D341Med (cell line): ENCODE data around the gene RPL7A.
"Not testable (repeated sequence)": the region's sequence is repeated elsewhere in the genome, so short reads cannot be mapped to it uniquely, and the experiment has no call there.

ENCODE experiments used
- DNase-seq: peaks from one replicate; pipeline ENCODE4 v3.0.0; 2012; ENCODE audit warnings: low spot score

The RPL7A gene

DNA sequence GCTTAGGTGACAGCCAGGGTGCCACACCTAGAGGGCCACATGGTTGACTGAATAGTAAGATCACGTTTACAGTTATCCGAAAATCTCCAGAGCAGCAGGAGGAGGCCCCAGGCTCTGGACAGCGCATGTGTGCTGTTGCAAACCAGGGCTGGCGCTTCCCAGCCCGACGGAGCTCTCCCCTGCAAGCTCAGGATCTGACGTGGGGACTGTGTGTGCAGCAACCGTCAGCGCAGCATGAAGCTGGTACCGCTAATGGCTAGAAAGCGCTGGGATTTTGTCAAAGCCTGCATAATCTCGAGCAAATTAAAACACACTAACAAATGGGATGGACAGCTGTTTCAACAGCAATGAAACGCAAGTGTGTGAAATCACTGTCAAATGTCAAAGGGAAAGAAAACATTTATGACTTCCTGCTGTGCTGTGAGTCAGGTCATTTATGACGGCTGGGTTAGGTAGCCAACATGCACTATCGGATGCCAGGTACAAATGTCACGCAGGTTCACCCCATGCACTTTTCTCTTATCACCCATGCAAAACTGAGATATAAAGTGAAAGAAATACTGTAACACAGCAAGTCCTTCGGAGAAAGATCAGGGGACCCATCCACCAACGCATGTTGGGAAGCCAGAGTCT lies 20.3 kb downstream of the RPL7A start:
- no peak for DNase-seq

DNA sequence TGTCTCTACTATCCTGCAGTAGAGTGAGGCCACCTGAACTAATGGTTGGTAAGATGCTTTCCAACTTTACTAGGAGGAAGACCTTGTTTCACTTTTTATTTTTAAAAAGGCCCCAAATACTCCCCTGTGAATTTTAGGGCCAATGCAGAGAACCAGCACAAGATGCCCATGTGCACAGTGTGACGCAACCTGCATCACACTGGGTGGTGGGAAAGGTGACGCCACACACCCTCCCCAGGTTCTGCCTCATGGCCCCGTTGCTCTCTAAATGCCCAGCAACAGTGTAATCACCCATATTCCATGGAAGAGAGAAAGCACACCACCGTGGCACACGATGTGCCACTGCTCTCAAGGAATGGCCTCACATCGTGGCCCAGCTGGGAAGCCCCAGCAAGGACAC lies 21.4 kb downstream of the RPL7A start:
- DNase-seq: no peak

DNA sequence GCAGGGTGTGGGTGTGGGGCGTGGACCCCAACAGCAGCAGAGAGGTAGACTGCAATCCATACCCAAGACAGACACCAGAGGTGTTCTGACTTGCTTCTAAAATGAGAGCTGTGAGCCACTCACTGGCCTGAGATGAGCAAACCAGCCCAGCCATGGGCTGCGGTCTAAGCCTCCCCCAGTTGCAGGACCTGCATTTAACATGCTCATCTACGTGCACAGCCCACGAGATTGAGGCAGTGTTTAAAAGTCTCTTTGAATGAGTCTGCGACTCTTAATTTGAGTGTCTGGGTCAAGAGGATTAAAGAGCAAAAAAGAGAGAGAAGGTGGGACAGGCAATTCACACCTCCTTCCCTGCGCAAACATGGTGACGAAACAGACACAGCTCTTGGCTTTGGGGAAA lies 21.9 kb downstream of the RPL7A start:
- no peak for DNase-seq

DNA sequence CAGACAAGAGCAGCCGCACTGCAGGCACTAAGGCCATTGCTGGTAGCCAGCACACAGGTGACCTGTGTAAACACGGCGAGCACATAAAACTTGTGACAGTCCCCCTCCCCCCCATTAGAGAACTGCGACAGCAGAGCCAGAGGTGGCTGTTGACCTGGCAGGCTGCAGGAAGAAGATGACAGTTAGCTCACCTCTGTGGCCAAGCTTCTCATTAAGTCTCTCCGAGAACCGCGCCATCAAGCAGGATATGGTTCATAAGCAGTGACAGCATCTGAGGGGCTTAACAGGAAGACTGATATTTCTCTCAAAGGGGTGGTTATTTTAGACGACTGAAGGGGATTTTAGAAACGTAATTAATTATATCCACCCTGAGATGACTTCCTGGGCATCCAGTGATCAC lies 22.7 kb downstream of the RPL7A start:
- no peak for DNase-seq

DNA sequence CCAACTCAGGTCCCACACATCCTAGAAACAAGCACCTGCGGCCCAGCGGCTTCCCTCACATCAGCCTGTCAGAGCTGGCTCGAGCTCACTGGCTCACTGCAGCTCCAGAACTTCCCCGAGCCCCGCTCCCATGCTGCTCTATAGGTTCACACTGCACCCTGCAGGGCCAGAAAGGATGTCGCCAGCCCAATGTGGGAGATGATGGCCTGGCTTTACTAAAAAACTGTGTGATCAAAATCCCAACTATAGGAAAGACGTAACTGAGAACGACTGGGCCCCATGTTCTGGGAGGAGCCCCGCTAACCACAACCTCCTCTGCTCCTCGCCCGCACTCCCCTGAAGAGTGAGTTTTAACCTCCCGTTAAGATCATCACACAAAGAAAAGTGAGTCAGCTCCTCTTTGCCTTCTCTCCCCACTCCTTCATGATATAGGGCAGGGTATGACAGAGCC lies 23.3 kb downstream of the RPL7A start:
- no peak for DNase-seq

DNA sequence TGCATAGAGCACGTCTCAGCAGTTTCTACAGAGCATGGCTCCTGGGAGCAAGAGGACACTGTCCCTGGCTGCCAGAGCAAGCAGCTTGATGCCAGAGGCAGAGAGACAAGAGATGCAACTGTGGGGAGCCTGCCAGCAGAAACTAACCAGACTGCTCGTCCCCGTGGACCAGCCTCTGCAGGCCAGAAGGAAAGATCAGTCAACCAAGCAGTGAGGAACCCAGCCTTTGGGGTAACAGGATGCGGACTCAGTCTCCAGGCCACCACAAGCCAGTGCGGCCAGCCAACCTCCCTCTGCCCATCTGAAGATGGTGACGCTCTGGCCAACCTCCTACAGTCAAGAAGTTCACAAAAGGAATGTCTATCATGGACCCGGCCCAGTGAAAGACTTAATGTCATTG lies 24.1 kb downstream of the RPL7A start:
- no peak for DNase-seq

DNA sequence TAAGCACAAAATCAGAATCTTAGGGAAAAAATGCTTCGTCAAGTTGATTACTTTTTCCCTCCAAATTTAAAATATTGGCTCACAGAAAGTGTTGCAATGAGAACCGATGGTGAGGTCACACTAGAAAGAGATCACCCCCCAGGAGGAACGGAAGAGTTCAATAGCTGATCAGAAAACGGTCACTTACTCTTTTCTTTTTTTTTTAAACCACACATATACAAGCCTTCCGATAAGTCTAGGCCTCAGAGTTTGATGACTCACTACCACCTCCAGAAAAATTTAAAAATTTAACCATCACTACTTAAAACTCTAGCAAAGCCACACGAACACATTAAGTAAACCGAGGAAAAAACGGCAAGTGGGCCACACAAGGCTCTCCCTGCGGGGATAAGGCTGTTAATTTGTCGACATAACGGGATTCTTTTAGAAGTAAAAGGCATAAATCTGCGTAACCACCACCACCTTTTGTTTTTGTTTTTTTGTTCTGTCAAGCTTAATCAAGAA lies 26.6 kb downstream of the RPL7A start:
- no peak for DNase-seq

DNA sequence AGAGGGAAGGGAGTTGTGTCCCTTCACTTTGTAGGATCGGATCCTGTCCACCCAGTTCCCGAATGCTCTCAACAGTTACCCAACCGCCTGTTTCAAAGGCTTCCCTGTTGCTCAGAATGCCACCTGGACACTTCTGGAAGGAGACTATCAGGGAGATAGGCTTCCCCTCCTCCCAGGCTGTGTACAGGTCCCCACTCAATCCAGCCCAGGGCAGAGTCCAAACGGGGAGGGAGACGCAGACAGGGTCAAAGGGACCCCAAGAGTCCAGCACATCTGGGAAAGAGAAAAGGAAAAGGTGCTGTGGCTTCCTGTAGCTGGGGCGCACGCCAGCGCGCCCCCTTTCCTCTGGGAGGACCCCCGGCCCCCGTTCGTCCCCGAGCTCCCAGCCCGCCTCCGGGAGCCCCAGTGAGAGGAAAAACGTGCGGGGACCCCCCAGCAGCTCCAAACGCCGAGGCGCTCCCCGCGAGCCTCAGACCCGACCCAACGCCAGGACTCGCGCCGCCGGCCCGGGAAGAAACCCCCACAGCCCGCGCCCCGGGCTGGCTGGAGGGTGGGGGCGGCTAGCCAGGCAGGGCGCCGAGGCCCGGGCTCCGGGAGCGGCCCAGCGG lies 27.2 kb downstream of the RPL7A start:
- peak; percentile 53 for DNase-seq

DNA sequence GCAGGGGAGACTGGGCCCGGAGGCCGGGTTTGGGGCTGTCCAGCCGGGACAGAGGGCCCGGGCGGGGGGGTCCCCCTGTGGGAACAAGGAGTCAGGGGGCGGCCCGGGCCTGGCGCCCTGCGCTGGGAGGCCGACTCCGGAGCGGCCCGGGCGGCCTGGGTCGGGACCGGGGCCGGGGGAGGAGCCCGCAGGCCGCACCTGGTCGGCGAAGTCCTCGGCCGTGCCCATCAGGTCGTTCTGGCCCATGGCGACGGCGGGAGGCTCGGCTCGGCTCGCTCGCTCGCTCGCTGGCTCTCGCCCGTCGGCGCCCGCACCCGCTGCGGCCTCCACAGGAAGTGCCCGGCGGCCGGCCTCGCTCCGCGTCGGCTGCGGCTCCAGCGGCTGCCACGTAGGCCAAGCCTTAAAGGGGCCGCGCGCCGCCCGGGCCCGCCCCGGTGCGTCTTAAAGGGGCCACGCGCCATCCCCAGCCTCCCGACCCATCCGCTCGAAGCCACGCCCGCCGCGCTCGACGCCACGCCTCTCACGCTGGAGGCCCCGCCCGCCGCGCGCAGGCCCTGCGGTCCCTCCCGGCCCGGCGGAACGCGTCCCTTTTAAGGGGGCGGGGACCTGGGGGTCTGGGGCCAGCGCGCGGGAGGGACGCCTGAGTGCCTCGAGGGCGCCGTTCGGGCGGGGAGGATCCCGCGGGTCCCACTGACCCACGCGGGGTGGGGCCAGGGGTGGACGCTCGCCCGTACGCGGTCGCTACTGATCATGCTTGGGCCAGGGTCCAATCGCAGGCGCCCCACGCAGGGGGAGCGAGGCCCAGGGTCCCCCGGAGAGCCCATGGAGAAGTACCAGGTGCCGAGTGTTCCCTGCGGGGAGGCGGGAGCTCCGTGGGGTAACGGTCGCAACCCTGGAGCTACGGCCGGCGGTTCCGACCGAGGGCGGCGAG lies 28.0 kb downstream of the RPL7A start, which contains the start of the genes STKLD1 and SURF4:
Gene STKLD1, plus strand, starts transcription at position 643 of the 931 bp plus-strand sequence. Its CDS starts 108 bp downstream, at position 751.
Gene SURF4, minus strand, starts transcription at position 337 of the 931 bp plus-strand sequence. Its CDS starts 91 bp downstream, at position 246.
- DNase-seq: peak; percentile 99

DNA sequence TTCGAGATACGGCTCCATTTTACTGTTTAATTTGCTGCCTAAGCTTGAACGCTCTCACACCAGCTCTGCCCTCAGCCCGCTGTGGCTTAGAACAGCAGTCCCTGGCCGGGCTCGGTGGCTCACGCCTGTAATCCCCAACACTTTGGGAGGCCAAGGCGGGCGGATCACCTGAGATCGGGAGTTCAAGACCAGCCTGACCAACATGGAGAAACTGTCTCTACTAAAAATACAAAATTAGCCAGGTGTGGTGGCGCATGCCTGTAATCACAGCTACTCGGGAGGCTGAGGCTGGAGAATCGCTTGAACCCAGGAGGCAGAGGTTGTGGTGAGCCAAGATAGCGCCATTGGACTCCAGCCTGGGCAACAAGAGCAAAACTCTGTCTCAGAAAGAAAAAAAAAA lies 29.3 kb downstream of the RPL7A start:
- DNase-seq: not testable (repeated sequence)

DNA sequence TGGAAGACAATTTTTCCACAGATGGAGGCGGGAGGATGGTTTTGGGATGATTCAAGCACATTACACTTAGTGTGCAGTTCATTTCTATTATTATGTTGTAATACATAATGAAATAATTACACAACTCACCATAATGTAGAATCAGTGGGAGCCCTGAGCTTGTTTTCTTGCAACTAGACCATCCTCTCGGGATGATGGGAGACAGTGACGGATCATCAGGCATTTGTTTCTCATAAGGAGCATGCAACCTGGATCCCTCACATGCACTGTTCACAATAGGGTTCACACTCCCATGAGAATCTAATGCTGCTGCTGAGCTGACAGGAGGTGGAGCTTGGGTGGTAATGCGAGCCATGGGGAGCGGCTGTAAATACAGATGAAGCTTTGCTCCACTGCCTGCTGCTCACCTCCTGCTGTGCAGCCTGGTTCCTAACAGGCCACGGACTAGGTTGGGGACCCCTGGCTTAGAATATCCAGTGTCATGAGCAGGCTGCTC lies 29.8 kb downstream of the RPL7A start:
- DNase-seq: no peak

DNA sequence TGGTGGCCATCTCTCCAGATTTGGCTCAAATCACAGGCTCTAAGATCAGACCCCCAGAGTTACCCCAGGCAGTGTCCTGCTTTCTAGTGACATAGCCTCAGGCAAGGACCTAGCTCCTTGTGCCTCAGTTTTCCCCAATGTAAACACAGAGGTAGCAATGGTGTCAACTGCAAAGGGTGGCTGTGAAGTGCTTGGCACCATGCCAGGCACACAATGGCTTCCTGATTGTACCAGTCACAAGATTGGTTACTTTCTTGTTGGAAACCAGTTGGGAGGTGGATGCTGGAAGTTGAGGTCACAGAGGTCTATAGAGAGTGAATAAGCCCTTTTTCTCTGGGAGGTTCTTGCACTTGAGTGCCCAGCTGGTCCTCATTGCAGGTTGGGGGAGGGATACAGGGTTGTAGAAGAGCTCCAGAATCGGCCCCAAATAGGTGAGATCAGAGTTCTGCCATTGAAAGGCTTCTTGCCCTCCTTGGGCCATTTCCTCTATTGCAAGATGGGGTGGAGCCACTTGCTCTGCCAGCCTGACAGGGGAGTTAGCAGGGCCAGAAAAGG lies 30.5 kb downstream of the RPL7A start:
- DNase-seq: no peak

DNA sequence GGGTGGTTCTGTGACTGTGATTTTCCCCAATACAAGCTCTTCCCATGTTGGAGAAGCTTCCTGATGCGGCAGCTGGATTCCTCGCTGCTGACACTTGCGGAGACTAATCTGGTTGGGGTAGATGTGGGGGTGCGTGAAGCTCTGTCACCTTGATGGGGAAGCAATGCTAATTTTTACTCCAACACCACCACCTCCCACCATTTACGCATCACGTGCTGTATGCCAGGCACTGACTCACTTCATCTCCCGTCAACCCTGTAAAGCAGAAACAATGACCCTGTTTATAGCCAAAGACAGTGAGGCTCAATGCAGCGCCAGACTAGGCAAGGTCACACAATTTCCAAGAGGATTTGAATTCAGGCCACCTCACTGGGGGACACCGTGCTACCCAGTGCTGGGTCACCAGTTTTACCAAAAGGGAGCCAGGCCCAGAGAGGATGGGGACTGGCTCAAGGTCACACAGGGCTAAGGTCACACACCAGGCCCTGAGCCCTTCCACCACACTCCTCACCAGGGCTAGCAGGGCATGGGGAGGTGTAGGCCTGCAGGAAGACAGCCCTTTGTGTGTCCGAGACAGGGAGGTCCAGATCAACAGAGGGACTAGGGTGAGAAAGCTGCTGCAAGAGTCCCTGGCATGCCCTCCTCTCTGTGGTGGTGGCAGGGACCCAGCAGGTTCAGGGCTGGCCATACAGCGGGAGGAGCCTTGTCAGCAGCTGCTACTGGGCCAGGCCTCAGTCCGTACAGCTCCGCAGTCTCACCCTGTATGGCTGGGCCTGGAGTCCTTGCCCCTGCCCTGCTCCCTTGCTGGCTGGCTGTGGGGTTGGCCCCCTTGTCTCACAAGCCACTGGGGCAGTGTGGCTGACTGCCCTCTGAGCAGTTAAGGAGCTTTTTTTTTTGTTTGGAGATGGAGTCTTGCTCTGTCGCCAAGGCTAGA lies 31.4 kb downstream of the RPL7A start:
- DNase-seq: no peak

DNA sequence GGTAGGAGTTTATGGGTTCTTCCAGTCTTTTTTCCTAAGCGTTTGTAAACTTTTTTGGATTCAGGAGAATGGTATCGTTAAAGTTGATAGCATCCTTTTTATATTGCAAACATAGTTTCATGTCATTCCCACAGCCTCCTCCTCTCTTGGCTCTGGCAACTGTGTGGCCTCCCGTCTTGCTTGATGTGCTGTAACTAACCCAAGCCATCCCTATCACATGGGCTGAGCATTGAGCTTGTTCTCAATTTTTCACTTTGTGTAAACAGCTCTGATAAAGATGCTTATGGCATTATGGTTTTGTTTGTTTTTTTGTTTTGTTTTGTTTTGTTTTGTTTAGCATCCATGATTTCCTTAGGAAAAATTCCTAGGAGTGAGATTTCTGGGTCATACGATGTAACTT lies 32.7 kb downstream of the RPL7A start:
- DNase-seq: no peak

DNA sequence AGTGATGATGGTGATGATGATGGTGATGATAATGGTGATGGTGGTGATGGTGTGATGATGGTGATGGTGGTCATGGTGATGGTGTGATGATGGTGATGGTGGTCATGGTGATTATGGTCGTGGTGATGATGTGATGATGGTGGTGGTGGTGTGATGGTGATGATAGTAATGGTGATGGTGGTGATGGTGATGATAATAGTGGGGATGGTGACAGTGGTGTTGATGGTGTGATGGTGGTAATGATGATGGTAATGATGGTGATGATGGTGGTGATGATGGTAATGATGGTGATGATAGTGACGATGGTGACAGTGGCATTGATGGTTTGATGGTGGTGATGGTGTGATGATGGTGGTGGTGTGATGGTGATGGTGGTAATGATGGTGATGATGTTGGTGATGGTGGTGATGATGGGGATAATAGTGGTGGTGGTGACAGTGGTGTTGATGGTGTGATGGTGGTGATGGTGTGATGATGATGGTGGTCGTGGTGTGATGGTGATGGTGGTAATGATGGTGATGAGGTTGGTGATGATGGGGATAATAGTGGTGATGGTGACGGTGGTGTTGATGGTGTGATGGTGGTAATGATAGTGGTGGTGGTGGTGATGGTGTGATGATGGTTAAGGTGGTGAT lies 34.6 kb downstream of the RPL7A start:
- DNase-seq: no peak

DNA sequence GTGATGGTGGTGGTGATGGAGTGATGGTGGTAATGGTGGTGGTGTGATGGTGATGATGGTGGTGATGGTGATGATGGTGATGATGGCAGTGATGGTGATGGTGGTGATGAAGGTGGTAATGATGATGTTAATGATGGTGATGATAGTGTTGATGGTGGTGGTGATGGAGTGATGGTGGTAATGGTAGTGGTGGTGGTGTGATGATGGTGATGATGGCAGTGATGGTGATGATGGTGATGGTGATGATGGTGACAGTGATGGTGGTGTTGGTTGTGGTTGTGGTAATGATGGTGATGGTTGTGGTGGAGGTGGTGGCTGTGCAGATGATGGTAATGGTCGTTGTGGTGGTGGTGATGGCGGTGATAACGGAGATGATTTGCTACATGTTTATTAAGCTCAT lies 35.4 kb downstream of the RPL7A start:
- DNase-seq: no peak

DNA sequence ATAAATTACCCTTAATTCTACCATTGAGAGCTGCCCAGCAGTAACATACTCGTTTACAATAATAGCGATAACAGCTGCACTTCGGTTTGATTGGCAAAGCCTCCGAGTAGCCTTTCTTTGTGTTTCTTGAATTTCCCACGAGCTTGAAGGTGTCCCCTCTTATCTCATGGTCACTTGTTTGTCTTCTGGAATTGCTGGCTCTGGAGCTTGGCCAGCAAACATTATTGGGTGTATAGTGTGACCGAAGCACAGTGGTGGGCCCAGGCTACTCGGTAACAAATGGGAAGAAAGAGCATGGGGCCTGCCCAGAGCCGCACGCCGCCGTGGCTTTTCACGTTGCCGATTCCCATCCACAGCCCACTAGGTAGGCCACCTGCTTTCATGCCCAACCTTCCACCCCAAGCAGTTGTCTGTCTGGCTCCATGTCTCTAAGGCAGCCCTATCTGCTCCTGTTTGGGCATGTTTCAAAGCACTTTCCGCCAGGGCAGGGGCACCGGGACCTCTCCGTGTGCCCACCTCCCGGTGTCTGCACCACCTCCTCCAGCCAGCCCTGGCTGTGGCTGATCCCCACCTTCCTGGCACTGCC lies 36.8 kb downstream of the RPL7A start:
- no peak for DNase-seq

DNA sequence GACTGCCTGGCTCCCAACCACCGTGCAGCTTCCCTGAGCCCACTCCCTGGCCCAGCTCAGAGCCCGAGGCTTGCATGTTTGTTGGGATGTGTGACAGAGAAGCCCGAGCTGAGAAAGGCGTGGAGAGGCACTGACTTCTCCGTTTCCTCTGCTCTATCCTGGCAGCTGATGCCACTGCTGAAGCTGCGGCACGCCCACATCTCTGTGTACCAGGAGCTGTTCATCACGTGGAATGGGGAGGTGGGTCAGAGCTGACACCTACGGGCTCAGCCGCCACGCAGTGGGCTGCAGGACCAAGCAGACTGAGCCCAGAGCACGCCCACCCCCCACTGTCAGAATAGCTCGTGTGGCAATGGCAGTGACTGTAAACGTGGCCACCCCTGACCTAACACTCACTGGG lies 37.4 kb downstream of the RPL7A start:
- DNase-seq: no peak

DNA sequence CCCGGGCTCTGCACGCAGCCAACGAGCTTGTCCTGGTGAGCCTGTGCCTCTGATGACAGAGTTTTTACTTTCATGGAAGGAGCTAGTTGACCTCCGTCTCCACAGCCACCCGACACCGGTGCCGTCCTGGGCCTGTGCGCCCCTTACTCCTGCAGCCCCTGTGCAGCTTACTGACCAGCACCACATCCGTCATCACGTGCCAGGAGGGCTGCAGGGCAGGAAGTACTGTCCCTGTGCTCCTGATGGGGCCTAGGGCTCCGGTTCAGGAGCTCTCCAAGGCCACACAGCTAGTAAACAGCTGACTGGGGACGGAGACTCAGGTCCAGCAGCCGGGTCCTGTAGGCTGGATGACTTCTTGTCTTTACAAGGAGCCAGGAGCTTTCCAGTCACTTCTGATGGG lies 38.3 kb downstream of the RPL7A start:
- no peak for DNase-seq

DNA sequence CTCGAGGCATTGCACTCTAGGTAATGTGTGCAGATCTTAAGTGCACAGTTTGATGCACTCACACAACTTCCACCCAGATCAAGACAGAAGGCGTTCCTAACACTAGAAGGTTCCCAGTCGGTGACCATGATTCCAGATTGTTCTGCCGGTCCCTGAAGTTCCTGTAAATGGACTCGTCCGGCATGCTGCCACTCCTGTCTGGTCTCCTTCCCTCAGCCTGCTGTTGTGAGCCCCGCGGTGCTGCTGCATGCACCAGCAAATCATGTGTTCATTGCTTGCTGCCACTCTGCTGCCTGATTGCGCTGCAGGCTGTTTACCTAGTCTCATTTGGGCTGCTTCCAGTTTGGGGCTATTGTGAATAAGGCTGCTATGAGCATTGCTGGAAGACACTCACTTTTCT lies 39.7 kb downstream of the RPL7A start:
- no peak for DNase-seq
